Suprapubic skin (tissue), 3 donors: ENCODE results near the gene MCOLN3.

Experiments
- CTCF ChIP-seq, 2 donors: fragments of 200-600 bp in 1 of 2; fragments of 450-650 bp in 1 of 2; sonication (generic) in 1 of 2; IDR thresholded peaks; one replicate each; pipeline ENCODE4 v1.5.1; 2016 to 2019; ENCODE audit warnings: antibody characterized with exemption in 2 of 2, mild to moderate bottlenecking in 1 of 2, moderate library complexity in 1 of 2
- EP300 ChIP-seq: sonication (generic); formaldehyde crosslinking; IDR thresholded peaks from one replicate; pipeline ENCODE4 v1.6.1; 2017; ENCODE audit warnings: antibody characterized with exemption

DNA sequence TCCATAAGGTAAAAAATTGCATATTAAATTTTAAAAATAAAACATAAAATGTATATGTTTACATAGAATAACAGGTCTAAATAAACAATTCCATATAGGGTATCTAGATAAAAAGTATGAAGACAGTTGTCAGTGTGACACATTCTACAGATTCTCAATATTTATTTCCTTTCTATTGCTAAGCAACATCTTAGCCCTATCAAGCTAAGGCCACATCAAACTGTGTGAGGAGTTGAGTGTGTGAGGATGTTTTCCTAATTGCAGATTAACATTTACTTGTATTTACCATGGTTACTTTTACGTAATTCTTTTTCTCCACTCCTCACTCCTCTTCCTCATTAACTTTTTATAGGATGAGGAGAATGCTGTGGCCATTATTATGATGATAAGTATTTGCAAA is 41.9 kb upstream of the MCOLN3 start:
- TF ChIP-seq CTCF (IDR thresholded peaks at IDR 0.05) (no peak), EP300 (no peak)
